Skeletal muscle satellite cell (primary cell): ENCODE measurements around the gene NLRP7.
"Not testable (repeated sequence)": the region's sequence is repeated elsewhere in the genome, so short reads cannot be mapped to it uniquely, and the experiment has no call there.

ENCODE experiments used
- H3K27me3 ChIP-seq: 2 replicates; pipeline ENCODE4 v1.7.0; 2013; ENCODE audit warnings: low read length; ENCODE audit not compliant: control insufficient read depth, insufficient read depth
- H3K36me3 ChIP-seq: 2 replicates; pipeline ENCODE4 v1.7.0; 2013; ENCODE audit warnings: mild to moderate bottlenecking, control low read depth, low read length; ENCODE audit not compliant: insufficient read depth
- H3K4me1 ChIP-seq: 2 replicates; pipeline ENCODE4 v1.7.0; 2013; ENCODE audit warnings: low read length; ENCODE audit not compliant: control insufficient read depth, insufficient read depth
- H3K4me2 ChIP-seq: 2 replicates; pipeline ENCODE4 v1.7.0; 2013; ENCODE audit warnings: mild to moderate bottlenecking, low read length
- H3K4me3 ChIP-seq: 2 replicates; pipeline ENCODE4 v1.7.0; 2013; ENCODE audit warnings: low read length
- H3K9ac ChIP-seq: 2 replicates; pipeline ENCODE4 v1.7.0; 2013; ENCODE audit warnings: mild to moderate bottlenecking, low read depth, low read length, moderate library complexity
- H3K9me3 ChIP-seq: replicated peaks from 2 replicates; pipeline ENCODE4 v1.7.0; 2013; ENCODE audit warnings: mild to moderate bottlenecking, control low read depth, low read length

Gene NLRP7

DNA sequence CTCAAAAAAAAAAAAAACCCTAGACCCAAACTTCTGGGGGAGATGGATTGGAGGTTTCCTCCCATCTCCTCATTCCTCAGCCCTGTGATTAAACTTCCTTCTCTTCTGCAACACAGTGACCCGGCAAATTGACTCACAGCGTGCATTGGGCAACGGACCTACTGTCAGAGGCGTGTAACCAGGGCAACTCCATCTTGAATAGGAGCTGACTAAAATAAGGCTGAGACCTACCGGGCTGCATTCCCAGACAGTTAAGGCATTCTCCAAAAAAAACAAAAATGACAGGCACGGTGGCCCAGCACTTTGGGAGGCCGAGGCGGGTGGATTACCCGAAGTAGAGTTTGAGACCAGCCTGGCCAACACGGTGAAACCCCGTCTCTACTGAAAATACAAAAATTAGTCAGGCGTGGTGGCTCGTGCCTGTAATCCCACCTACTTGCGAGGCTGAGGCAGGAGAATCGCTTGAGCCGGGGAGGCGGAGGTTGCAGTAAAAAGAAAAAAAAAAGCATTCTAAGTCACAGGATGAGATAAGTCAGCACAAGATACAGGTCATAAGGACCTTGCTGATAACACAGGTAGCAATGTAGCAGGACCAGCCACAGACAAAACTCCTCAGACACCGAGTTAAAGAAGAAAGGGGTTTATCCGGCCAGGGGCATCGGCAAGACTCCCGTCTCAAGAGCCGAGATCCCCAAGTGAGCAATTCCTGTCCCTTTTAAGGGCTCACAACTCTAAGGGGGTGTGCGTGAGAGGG is 5.4 kb upstream of the NLRP7 start:
- Histone ChIP-seq H3K27me3 (no peaks in the 10 kb centered on the region), H3K4me3 (no peak overlapping the region), H3K36me3 (no peaks in the 10 kb centered on the region), H3K9me3 (peaks cover 3% of the 10 kb centered on the region), H3K4me1 (no peaks in the 10 kb centered on the region), H3K4me2 (no peak overlapping the region), H3K9ac (no peak overlapping the region)

GRCh38 chr19:54950580-54950979 is 3.2 kb upstream of the NLRP7 start:
- H3K36me3 ChIP-seq, H3K9me3 ChIP-seq, H3K4me2 ChIP-seq, H3K27me3 ChIP-seq, H3K4me1 ChIP-seq, H3K4me3 ChIP-seq, H3K9ac ChIP-seq: not testable (repeated sequence)

GRCh38 chr19:54949412-54949811 is 2.1 kb upstream of the NLRP7 start:
- peaks cover 3% of the 10 kb centered on the region for H3K9me3 ChIP-seq
- no peak overlapping the region for H3K4me3 ChIP-seq

DNA sequence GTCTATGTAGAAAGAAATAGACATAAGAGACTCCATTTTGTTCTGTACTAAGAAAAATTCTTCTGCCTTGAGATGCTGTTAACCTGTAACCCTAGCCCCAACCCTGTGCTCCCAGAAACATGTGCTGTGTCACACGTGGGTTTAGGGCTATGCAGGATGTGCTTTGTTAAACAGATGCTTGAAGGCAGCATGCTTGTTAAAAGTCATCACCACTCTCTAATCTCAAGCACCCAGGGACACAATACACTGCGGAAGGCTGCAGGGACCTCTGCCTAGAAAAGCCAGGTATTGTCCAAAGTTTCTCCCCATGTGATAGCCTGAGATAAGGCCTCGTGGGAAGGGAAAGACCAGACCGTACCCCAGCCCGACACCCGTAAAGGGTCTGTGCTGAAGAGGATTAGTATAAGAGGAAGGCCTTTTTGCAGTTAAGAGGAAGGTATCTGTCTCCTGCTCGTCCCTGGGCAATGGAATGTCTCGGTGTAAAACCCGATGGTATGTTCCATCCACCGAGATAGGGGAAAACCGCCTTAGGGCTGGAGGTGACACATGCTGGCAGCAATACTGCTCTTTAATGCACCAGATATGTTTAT is 3.5 kb downstream of the NLRP7 start:
- H3K4me3 ChIP-seq, H3K4me1 ChIP-seq, H3K4me2 ChIP-seq, H3K27me3 ChIP-seq, H3K36me3 ChIP-seq, H3K9ac ChIP-seq, H3K9me3 ChIP-seq: not testable (repeated sequence)

More at GRCh38 chr19:54949412-54949811, 2.1 kb upstream of the NLRP7 start:
- Histone ChIP-seq H3K9ac (no peak overlapping the region), H3K4me2 (no peak overlapping the region), H3K4me1 (no peaks in the 10 kb centered on the region), H3K36me3 (no peaks in the 10 kb centered on the region), H3K27me3 (no peaks in the 10 kb centered on the region)

- H3K27me3 ChIP-seq, H3K9me3 ChIP-seq, H3K36me3 ChIP-seq, H3K9ac ChIP-seq, H3K4me3 ChIP-seq, H3K4me2 ChIP-seq, H3K4me1 ChIP-seq: not testable (repeated sequence)
Observed at GRCh38 chr19:54939538-54939937, 7.8 kb downstream of the NLRP7 start.

DNA sequence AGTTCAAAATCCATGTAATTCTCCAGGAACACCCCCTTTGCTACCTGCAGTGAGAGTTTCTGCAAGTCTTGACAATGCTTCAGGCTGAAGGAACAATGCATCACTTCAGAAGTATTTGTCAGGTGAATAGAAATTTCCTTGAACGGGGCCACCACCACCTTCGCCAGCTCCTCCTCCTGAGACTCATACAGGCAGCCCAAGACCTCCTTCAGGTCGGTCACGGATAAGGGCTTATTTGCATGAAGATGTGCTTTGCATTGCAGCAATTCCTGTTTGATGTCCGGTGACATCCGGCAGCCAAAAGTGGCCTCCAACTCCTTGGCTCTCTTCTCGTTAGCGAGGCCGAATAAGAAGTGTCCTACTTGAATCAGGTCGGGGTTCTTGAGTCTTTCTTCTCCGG is 8.4 kb downstream of the NLRP7 start:
- no peaks in the 10 kb centered on the region for H3K36me3 ChIP-seq
- no peak overlapping the region for H3K4me3 ChIP-seq
- H3K4me2 ChIP-seq = no peak overlapping the region
- no peak overlapping the region for H3K9ac ChIP-seq
- no peaks in the 10 kb centered on the region for H3K27me3 ChIP-seq
- peaks cover 9% of the 10 kb centered on the region for H3K9me3 ChIP-seq
- no peaks in the 10 kb centered on the region for H3K4me1 ChIP-seq

DNA sequence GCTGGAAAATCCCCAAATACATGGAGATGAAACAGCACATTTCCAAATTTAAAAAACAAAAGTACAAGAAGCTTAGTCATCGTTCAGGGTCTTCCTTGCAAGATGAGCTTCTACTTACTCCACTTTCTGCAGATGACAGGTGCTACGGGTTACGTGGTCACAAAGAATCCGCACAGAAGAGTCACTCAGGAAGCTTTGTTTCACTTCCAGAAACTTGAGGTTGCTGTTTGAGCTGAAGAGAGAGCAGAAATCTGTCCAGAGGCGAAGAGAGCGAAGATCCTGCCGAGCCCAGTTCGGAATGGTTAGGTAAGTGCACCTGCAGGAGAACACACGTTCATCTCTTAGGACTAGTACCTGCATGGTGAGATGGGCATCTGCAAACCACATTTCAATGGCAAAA is 9.4 kb downstream of the NLRP7 start:
- Histone ChIP-seq H3K4me2 (no peak overlapping the region), H3K36me3 (no peaks in the 10 kb centered on the region), H3K9ac (no peak overlapping the region), H3K4me3 (no peak overlapping the region), H3K4me1 (no peaks in the 10 kb centered on the region), H3K27me3 (no peaks in the 10 kb centered on the region), H3K9me3 (peaks cover 11% of the 10 kb centered on the region)

- Histone ChIP-seq H3K4me3 (no peak overlapping the region), H3K4me1 (no peaks in the 10 kb centered on the region), H3K36me3 (no peaks in the 10 kb centered on the region), H3K4me2 (no peak overlapping the region), H3K9me3 (peaks cover 11% of the 10 kb centered on the region), H3K27me3 (no peaks in the 10 kb centered on the region), H3K9ac (no peak overlapping the region)
Observed at GRCh38 chr19:54928299-54928698, 19.0 kb downstream of the NLRP7 start.

GRCh38 chr19:54923276-54923675 is 24.1 kb downstream of the NLRP7 start:
- Histone ChIP-seq H3K9me3 (peaks cover 11% of the 10 kb centered on the region), H3K9ac (no peak overlapping the region), H3K4me1 (no peaks in the 10 kb centered on the region), H3K4me2 (no peak overlapping the region), H3K36me3 (no peaks in the 10 kb centered on the region), H3K27me3 (no peaks in the 10 kb centered on the region), H3K4me3 (no peak overlapping the region)

DNA sequence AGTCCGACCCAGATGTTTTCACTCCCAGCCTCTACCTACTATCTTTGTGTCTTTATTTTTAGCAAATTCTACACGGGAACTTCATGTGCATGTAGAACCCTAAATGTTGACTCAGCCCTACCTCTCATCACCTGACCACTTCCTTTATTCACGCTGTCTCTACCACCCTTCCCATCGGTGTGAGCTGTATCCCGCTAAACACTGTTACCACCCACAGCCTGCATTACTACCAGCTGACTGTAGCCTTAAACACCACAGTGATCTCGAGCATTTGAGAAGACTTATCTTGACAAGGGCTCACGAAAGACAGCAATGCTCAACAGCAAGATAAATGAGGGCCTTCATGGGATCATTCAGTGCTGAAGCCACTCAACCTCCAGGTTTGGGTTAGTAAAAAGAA is 26.2 kb downstream of the NLRP7 start:
- no peaks in the 10 kb centered on the region for H3K4me1 ChIP-seq
- H3K27me3 ChIP-seq = no peaks in the 10 kb centered on the region
- H3K36me3 ChIP-seq = no peaks in the 10 kb centered on the region
- no peak overlapping the region for H3K9ac ChIP-seq
- no peak overlapping the region for H3K4me2 ChIP-seq
- H3K4me3 ChIP-seq = no peak overlapping the region
- H3K9me3 ChIP-seq = peaks cover 9% of the 10 kb centered on the region

- not testable (repeated sequence) for H3K27me3 ChIP-seq, H3K4me3 ChIP-seq, H3K9ac ChIP-seq, H3K4me1 ChIP-seq, H3K4me2 ChIP-seq, H3K36me3 ChIP-seq
- peaks cover 13% of the 10 kb centered on the region for H3K9me3 ChIP-seq
Observed at GRCh38 chr19:54919646-54920563, 27.4 kb downstream of the NLRP7 start.
